NT2/D1 (cell line): ENCODE results near the gene PFKFB3.
"Not testable (repeated sequence)": the region's sequence is repeated elsewhere in the genome, so short reads cannot be mapped to it uniquely, and the experiment has no call there.

Source experiments
- DNase-seq: peaks from one replicate; pipeline ENCODE4 v3.0.0-alpha.2; 2011; ENCODE audit warnings: low read depth, low spot score
- H3K27me3 ChIP-seq: 2 replicates; pipeline ENCODE4 v1.6.0; 2011; ENCODE audit warnings: mild to moderate bottlenecking; ENCODE audit not compliant: insufficient read length, insufficient read depth
- H3K36me3 ChIP-seq: 2 replicates; pipeline ENCODE4 v1.6.1; 2011; ENCODE audit warnings: mild to moderate bottlenecking, low read length, mixed read lengths; ENCODE audit not compliant: insufficient read depth, insufficient read length
- H3K4me1 ChIP-seq: 2 replicates; pipeline ENCODE4 v1.5.1; 2011; ENCODE audit not compliant: insufficient read depth, insufficient read length
- H3K4me3 ChIP-seq: 2 replicates; pipeline ENCODE4 v1.5.1; 2011; ENCODE audit warnings: low read depth; ENCODE audit not compliant: insufficient read length
- H3K9ac ChIP-seq: 2 replicates; pipeline ENCODE4 v1.6.0; 2011; ENCODE audit warnings: low read depth; ENCODE audit not compliant: insufficient read length
- H3K9me3 ChIP-seq: 2 replicates; pipeline ENCODE4 v1.5.1; 2011; ENCODE audit warnings: mild to moderate bottlenecking, low read length; ENCODE audit not compliant: insufficient read depth
- SUZ12 ChIP-seq: IDR thresholded peaks from 2 replicates; pipeline ENCODE4 v1.6.1; 2011; ENCODE audit not compliant: insufficient read length, insufficient read depth; ENCODE audit errors: extremely low read depth
- YY1 ChIP-seq: IDR thresholded peaks from 2 replicates; pipeline ENCODE4 v1.6.1; 2011; ENCODE audit not compliant: insufficient read length, insufficient read depth
- ZNF274 ChIP-seq: IDR thresholded peaks from 2 replicates; pipeline ENCODE4 v1.6.1; 2011; ENCODE audit warnings: mild to moderate bottlenecking, low read depth, low read length

Gene PFKFB3

GRCh38 chr10:6231730-6232129 lies 29.0 kb downstream of the PFKFB3 start:
- DNase-seq, result no peak
- Histone ChIP-seq H3K27me3 (no peaks in the 10 kb centered on the region), H3K4me3 (no peak overlapping the region), H3K4me1 (no peaks in the 10 kb centered on the region), H3K9me3 (no peaks in the 10 kb centered on the region), H3K9ac (no peak overlapping the region), H3K36me3 (peaks cover 80% of the 10 kb centered on the region)
- TF ChIP-seq ZNF274 (no peak), YY1 (no peak), SUZ12 (no peak)

GRCh38 chr10:6232225-6232807 lies 29.6 kb downstream of the PFKFB3 start:
- Histone ChIP-seq H3K4me3 (no peak overlapping the region), H3K9me3 (no peaks in the 10 kb centered on the region), H3K9ac (no peak overlapping the region), H3K27me3 (no peaks in the 10 kb centered on the region), H3K36me3 (peaks cover 77% of the 10 kb centered on the region), H3K4me1 (no peaks in the 10 kb centered on the region)
- DNase-seq, result no peak
- TF ChIP-seq SUZ12 (no peak), ZNF274 (no peak), YY1 (no peak)

- Histone ChIP-seq H3K36me3 (peaks cover 69% of the 10 kb centered on the region), H3K27me3 (no peaks in the 10 kb centered on the region), H3K4me3 (no peak overlapping the region), H3K9me3 (no peaks in the 10 kb centered on the region), H3K4me1 (no peaks in the 10 kb centered on the region), H3K9ac (no peak overlapping the region)
- TF ChIP-seq SUZ12 (no peak), YY1 (no peak), ZNF274 (no peak)
- no peak for DNase-seq
Measured at GRCh38 chr10:6232846-6233724, 30.4 kb downstream of the PFKFB3 start.

GRCh38 chr10:6233725-6234277 lies 31.1 kb downstream of the PFKFB3 start:
- Histone ChIP-seq H3K36me3 (peaks cover 62% of the 10 kb centered on the region), H3K27me3 (no peaks in the 10 kb centered on the region), H3K4me3 (no peak overlapping the region), H3K9me3 (no peaks in the 10 kb centered on the region), H3K9ac (no peak overlapping the region), H3K4me1 (no peaks in the 10 kb centered on the region)
- TF ChIP-seq ZNF274, result no peak
- TF ChIP-seq SUZ12, result no peak
- no peak for TF ChIP-seq YY1
- DNase-seq, result no peak

GRCh38 chr10:6234371-6234770 lies 31.6 kb downstream of the PFKFB3 start:
- Histone ChIP-seq H3K9ac (no peak overlapping the region), H3K27me3 (no peaks in the 10 kb centered on the region), H3K4me1 (no peaks in the 10 kb centered on the region), H3K4me3 (no peak overlapping the region), H3K36me3 (peaks cover 57% of the 10 kb centered on the region), H3K9me3 (no peaks in the 10 kb centered on the region)
- no peak for DNase-seq
- TF ChIP-seq YY1, result no peak
- no peak for TF ChIP-seq SUZ12
- TF ChIP-seq ZNF274, result no peak

GRCh38 chr10:6236349-6237198 lies 33.8 kb downstream of the PFKFB3 start:
- H3K36me3 ChIP-seq, result peaks cover 37% of the 10 kb centered on the region
- no peak overlapping the region for H3K9ac ChIP-seq
- DNase-seq, result no peak
- H3K27me3 ChIP-seq, result no peaks in the 10 kb centered on the region
- no peaks in the 10 kb centered on the region; the same call in 1 of the 2 replicates for H3K9me3 ChIP-seq
- no peak overlapping the region for H3K4me3 ChIP-seq
- no peak for TF ChIP-seq SUZ12
- no peak for TF ChIP-seq YY1
- no peak for TF ChIP-seq ZNF274
- H3K4me1 ChIP-seq, result no peaks in the 10 kb centered on the region

- H3K4me1 ChIP-seq, result no peaks in the 10 kb centered on the region
Measured at GRCh38 chr10:6237199-6237530, 34.4 kb downstream of the PFKFB3 start.

GRCh38 chr10:6238587-6239212 lies 36.0 kb downstream of the PFKFB3 start:
- H3K9ac ChIP-seq, H3K4me1 ChIP-seq, H3K27me3 ChIP-seq, DNase-seq, H3K4me3 ChIP-seq, H3K9me3 ChIP-seq: not testable (repeated sequence)
- H3K36me3 ChIP-seq, result peaks cover 18% of the 10 kb centered on the region

More at GRCh38 chr10:6237199-6237530, 34.4 kb downstream of the PFKFB3 start:
- TF ChIP-seq SUZ12 (no peak), YY1 (no peak), ZNF274 (no peak)
- no peak overlapping the region for H3K4me3 ChIP-seq
- H3K9ac ChIP-seq, result no peak overlapping the region
- no peaks in the 10 kb centered on the region for H3K27me3 ChIP-seq
- DNase-seq, result no peak
- H3K36me3 ChIP-seq, result peaks cover 33% of the 10 kb centered on the region
- H3K9me3 ChIP-seq, result no peaks in the 10 kb centered on the region; the same call in 1 of the 2 replicates
